MM.1S (cell line): Measurements from ENCODE around the gene ARCN1.
A peak's percentile ranks its signal among the peaks of the same experiment; 100 is the strongest.

Source experiments
- DNase-seq: peaks from one replicate; pipeline ENCODE4 v3.0.0-alpha.2; 2015
- H2AFZ ChIP-seq: fragments of 300-600 bp; sonication (generic); 2 replicates; pipeline ENCODE4 v1.6.0; 2016; ENCODE audit warnings: antibody characterized with exemption, low read length
- H3F3A ChIP-seq: fragments of 300-600 bp; sonication (generic); 2 replicates; pipeline ENCODE4 v1.6.1; 2016; ENCODE audit warnings: mild to moderate bottlenecking, antibody characterized with exemption, low read length, moderate library complexity, mixed read lengths; ENCODE audit not compliant: insufficient read depth
- H3K27ac ChIP-seq: fragments of 300-600 bp; sonication (generic); 2 replicates; pipeline ENCODE4 v1.5.1; 2016; ENCODE audit warnings: mild to moderate bottlenecking, low read length
- H3K27me3 ChIP-seq: fragments of 300-600 bp; sonication (generic); replicated peaks from 2 replicates; pipeline ENCODE4 v1.6.0; 2016; ENCODE audit warnings: low read length; ENCODE audit not compliant: insufficient read depth
- H3K36me3 ChIP-seq: fragments of 300-600 bp; sonication (generic); replicated peaks from 2 replicates; pipeline ENCODE4 v1.6.1; 2016; ENCODE audit warnings: mild to moderate bottlenecking, low read length, mixed read lengths; ENCODE audit not compliant: insufficient read depth
- H3K4me1 ChIP-seq: fragments of 300-600 bp; sonication (generic); 2 replicates; pipeline ENCODE4 v1.6.1; 2016; ENCODE audit warnings: low read length, mixed read lengths
- H3K4me2 ChIP-seq: fragments of 300-600 bp; sonication (generic); 2 replicates; pipeline ENCODE4 v1.6.0; 2016; ENCODE audit warnings: low read depth, low read length
- H3K4me3 ChIP-seq: fragments of 300-600 bp; sonication (generic); 2 replicates; pipeline ENCODE4 v1.5.1; 2016; ENCODE audit warnings: low read length, mixed read lengths
- H3K79me2 ChIP-seq: fragments of 300-600 bp; sonication (generic); 2 replicates; pipeline ENCODE4 v1.6.1; 2016; ENCODE audit warnings: mixed run types, low read length, mixed read lengths
- H3K9ac ChIP-seq: fragments of 300-600 bp; sonication (generic); 2 replicates; pipeline ENCODE4 v1.6.1; 2016; ENCODE audit warnings: low read length, mixed read lengths
- H3K9me2 ChIP-seq: fragments of 300-600 bp; sonication (generic); replicated peaks from 2 replicates; pipeline ENCODE4 v1.6.1; 2016; ENCODE audit warnings: mild to moderate bottlenecking, low read length, mixed read lengths; ENCODE audit not compliant: insufficient read depth
- H3K9me3 ChIP-seq: fragments of 300-600 bp; sonication (generic); replicated peaks from 2 replicates; pipeline ENCODE4 v1.6.1; 2016; ENCODE audit warnings: mild to moderate bottlenecking, low read length, mixed read lengths; ENCODE audit not compliant: insufficient read depth
- H4K20me1 ChIP-seq: fragments of 300-600 bp; sonication (generic); 2 replicates; pipeline ENCODE4 v1.6.1; 2016; ENCODE audit warnings: mild to moderate bottlenecking, low read length, moderate library complexity, mixed read lengths; ENCODE audit not compliant: insufficient read depth
- CTCF ChIP-seq: fragments of 300-600 bp; sonication (generic); IDR thresholded peaks from 2 replicates; pipeline ENCODE4 v1.5.1; 2016; ENCODE audit warnings: antibody characterized with exemption, low read length, mixed read lengths
- EZH2 ChIP-seq: fragments of 300-600 bp; sonication (generic); optimal IDR thresholded peaks from 2 replicates; pipeline ENCODE3; 2017; ENCODE audit warnings: low read depth, mild to moderate bottlenecking, antibody characterized with exemption, low read length, mixed read lengths
- EZH2phosphoT487 ChIP-seq: fragments of 300-600 bp; sonication (generic); IDR thresholded peaks from 2 replicates; pipeline ENCODE4 v1.6.1; 2018; ENCODE audit warnings: antibody characterized with exemption, low read length

ARCN1 gene

GRCh38 chr11:118606844-118607228, 34.6 kb downstream of the ARCN1 start:
- DNase-seq = no peak
- H3K9me2 ChIP-seq = no peaks in the 10 kb centered on the region
- no peak overlapping the region for H3K4me2 ChIP-seq
- no peak overlapping the region for H3K27ac ChIP-seq
- peaks cover 11% of the 10 kb centered on the region; the same call in 1 of the 2 replicates for H3K4me1 ChIP-seq
- H3F3A ChIP-seq = no peaks in the 10 kb centered on the region
- H3K79me2 ChIP-seq = no peaks in the 10 kb centered on the region
- no peaks in the 10 kb centered on the region for H3K9me3 ChIP-seq
- no peaks in the 10 kb centered on the region for H3K36me3 ChIP-seq
- peaks cover 46% of the 10 kb centered on the region for H3K27me3 ChIP-seq
- H3K4me3 ChIP-seq = no peak overlapping the region
- no peak overlapping the region for H3K9ac ChIP-seq
- H2AFZ ChIP-seq = no peak overlapping the region
- H4K20me1 ChIP-seq = no peaks in the 10 kb centered on the region
- no peak for TF ChIP-seq EZH2phosphoT487
- no peak for TF ChIP-seq EZH2
- no peak for TF ChIP-seq CTCF

- no peak for DNase-seq
- Histone ChIP-seq H3K4me3 (peak within 1 kb of the TSS; percentile 63), H2AFZ (peak within 1 kb of the TSS; percentile 65), H3F3A (no peaks in the 10 kb centered on the region), H3K27me3 (peaks cover 46% of the 10 kb centered on the region), H4K20me1 (no peaks in the 10 kb centered on the region), H3K4me1 (peaks cover 11% of the 10 kb centered on the region; the same call in 1 of the 2 replicates), H3K9me3 (no peaks in the 10 kb centered on the region), H3K36me3 (no peaks in the 10 kb centered on the region), H3K27ac (no peak within 1 kb of the TSS), H3K9ac (no peak within 1 kb of the TSS), H3K9me2 (no peaks in the 10 kb centered on the region), H3K4me2 (peak within 1 kb of the TSS; percentile 99), H3K79me2 (no peaks in the 10 kb centered on the region)
- no peak for TF ChIP-seq EZH2
- no peak for TF ChIP-seq EZH2phosphoT487
- peak; percentile 41 for TF ChIP-seq CTCF
These were observed 35.5 kb downstream of the ARCN1 start, which contains the start of gene PHLDB1 for GRCh38 chr11:118607401-118608359. Gene PHLDB1 (plus strand): TSS chr11:118607615. CDS start chr11:118613837, 6,222 bp downstream.

- H3K79me2 ChIP-seq = no peaks in the 10 kb centered on the region
- no peaks in the 10 kb centered on the region for H3F3A ChIP-seq
- H4K20me1 ChIP-seq = no peaks in the 10 kb centered on the region
- peak overlapping the region; percentile 99 for H3K4me2 ChIP-seq
- H3K9ac ChIP-seq = no peak overlapping the region
- peak overlapping the region; percentile 63 for H3K4me3 ChIP-seq
- H3K9me2 ChIP-seq = no peaks in the 10 kb centered on the region
- peaks cover 46% of the 10 kb centered on the region for H3K27me3 ChIP-seq
- TF ChIP-seq CTCF (no peak), EZH2phosphoT487 (no peak), EZH2 (no peak)
- no peak overlapping the region for H3K27ac ChIP-seq
- peaks cover 11% of the 10 kb centered on the region; the same call in 1 of the 2 replicates for H3K4me1 ChIP-seq
- no peaks in the 10 kb centered on the region for H3K36me3 ChIP-seq
- H3K9me3 ChIP-seq = no peaks in the 10 kb centered on the region
- H2AFZ ChIP-seq = peak overlapping the region; percentile 65; the same call in 1 of the 2 replicates
- no peak for DNase-seq
These were observed 36.4 kb downstream of the ARCN1 start for GRCh38 chr11:118608360-118609227.
